Measurements from ENCODE around the gene VWCE.
A peak's percentile ranks its signal among the peaks of the same experiment; 100 is the strongest.

The VWCE gene

GRCh38 chr11:61294717-61295595, at the start of gene VWCE:
Gene VWCE, minus strand, starts transcription at chr11:61295316. Its CDS starts 279 bp downstream, at chr11:61295037.
- DNase-seq (ENCODE audit: low read depth): peak; percentile 63

GRCh38 chr11:61343792-61344745, 49.0 kb upstream of the VWCE start:
- no peak for DNase-seq (ENCODE audit: low read depth)

GRCh38 chr11:61342207-61342803, 47.2 kb upstream of the VWCE start:
- DNase-seq (ENCODE audit: low read depth): no peak

GRCh38 chr11:61341706-61342105, 46.6 kb upstream of the VWCE start:
- no peak for DNase-seq (ENCODE audit: low read depth)

GRCh38 chr11:61340979-61341378, 45.9 kb upstream of the VWCE start:
- no peak for DNase-seq (ENCODE audit: low read depth)

- DNase-seq (ENCODE audit: low read depth): no peak
These were observed 44.4 kb upstream of the VWCE start for GRCh38 chr11:61339490-61339878.

- no peak for DNase-seq (ENCODE audit: low read depth)
These were observed 43.8 kb upstream of the VWCE start for GRCh38 chr11:61338783-61339489.

GRCh38 chr11:61337706-61338470, 42.8 kb upstream of the VWCE start:
- no peak for DNase-seq (ENCODE audit: low read depth)

GRCh38 chr11:61336171-61336935, 41.2 kb upstream of the VWCE start:
- DNase-seq (ENCODE audit: low read depth): peak; percentile 74

GRCh38 chr11:61335355-61335710, 40.2 kb upstream of the VWCE start:
- DNase-seq (ENCODE audit: low read depth): no peak

- DNase-seq (ENCODE audit: low read depth): no peak
These were observed 39.6 kb upstream of the VWCE start for GRCh38 chr11:61334434-61335354.

GRCh38 chr11:61333550-61334433, 38.7 kb upstream of the VWCE start:
- no peak for DNase-seq (ENCODE audit: low read depth)

GRCh38 chr11:61332797-61333549, 37.9 kb upstream of the VWCE start, which contains the start of the genes DDB1 and TKFC:
Gene DDB1, minus strand, starts transcription at chr11:61333105. Its CDS starts 137 bp downstream, at chr11:61332968.
Gene TKFC, plus strand, starts transcription at chr11:61333228. Its CDS starts 1,501 bp downstream, at chr11:61334729.
- peak; percentile 98 for DNase-seq (ENCODE audit: low read depth)

GRCh38 chr11:61332281-61332796, 37.2 kb upstream of the VWCE start:
- no peak for DNase-seq (ENCODE audit: low read depth)

- DNase-seq (ENCODE audit: low read depth): no peak
These were observed 36.5 kb upstream of the VWCE start for GRCh38 chr11:61331651-61332050.

GRCh38 chr11:61329871-61330270, 34.8 kb upstream of the VWCE start:
- DNase-seq (ENCODE audit: low read depth): no peak

GRCh38 chr11:61328351-61328750, 33.2 kb upstream of the VWCE start:
- no peak for DNase-seq (ENCODE audit: low read depth)

Measured in stimulated activated CD8-positive, alpha-beta memory T cell treated with anti-CD3 and anti-CD28 coated beads, Interleukin-4, amount 100 ng/mL, for 24 hours (primary cell).